Stromal cell of bone marrow (primary cell): Measurements from ENCODE around the gene AKAP13.

Source experiments
- DNase-seq: peaks from one replicate; pipeline ENCODE4 v3.0.0-alpha.2; 2012; ENCODE audit warnings: low read depth

AKAP13 gene

DNA sequence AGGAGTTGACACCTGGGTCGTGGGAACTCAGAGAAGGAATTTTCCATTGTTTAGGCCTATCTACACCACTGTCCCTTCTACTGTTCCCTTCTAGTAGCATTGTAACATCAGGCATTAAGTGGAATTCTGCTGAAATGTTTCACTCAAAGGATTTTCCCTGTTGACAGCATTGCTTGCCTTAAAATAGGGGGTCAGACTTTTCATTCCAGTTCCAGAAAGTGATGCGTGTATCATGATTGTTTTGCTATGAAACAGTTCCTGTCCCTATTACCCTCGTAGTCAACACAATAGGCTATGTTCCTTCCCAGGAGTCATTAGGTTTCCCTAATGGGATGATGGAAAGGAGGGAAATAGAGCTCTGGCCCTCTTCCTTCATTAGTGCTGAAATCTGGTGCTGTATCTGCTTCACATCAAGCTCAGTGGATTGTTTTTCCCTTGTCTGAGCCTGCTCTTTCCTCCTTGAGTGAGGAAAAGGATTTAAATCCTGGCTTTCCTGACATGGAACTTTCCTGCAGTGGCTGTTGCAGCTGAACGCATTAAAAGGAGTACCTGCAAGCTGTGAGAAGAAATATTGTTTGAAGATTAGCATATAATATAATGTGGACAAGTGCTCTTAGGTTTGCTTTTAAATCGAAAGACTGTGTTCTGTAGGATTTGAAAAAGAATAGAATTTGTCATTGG lies 218.5 kb downstream of the AKAP13 start:
- DNase-seq: no peak

DNA sequence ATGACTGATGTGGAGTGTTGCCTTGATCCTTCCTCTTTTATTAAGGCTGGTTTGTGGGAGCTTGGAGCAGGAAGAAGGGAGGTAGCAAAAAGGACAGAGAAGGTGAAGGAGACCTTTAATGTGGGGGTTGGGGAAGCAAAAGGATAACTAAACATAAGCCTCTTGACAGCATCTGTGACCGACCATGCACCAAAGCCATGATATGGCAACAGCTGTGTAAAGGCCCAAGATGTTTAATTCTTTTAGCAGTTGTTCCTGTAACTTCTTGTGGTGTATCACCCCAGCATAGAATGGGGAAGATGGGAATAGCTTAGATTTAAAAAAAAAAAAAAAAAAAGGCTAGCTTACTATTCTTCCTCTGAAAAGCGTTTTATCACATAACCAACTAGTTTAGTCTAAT lies 219.6 kb downstream of the AKAP13 start:
- DNase-seq: no peak

DNA sequence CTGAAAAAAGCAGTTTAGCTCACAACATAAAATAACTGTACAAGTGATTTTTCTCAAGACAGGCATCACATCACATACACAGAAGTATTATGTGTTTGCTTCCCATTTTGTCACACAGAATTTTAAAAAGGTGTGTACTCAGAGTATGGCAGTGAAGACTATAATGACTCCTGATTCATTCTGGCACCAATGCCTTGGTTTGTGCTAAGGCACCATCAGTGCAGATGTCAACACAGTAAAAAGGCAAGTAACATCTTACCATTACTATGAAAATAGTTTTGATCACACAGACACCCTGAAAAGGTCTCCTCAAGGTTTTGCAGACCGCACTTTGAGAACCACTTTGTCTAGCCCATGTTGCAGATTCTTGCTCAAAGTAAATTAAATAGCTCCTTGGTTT lies 222.8 kb downstream of the AKAP13 start:
- DNase-seq: no peak

DNA sequence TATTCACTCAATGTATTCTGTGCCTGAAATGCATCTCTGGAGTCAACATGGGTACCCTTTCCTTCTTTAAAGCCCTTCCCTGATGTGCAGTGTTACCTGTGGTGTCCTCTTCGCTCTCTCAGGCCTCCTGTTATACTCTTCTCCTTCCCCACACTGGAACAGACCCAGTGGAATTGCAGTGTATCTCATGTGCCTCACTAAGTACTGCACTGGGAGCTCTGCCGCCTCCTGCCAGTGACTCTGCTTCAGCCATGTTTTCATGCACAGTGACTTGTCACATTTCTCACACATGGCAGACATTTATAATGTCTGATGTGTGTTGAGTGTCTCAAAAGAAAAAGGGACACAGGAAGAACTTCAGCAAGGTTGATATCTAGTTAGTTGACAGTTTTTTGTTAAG lies 223.3 kb downstream of the AKAP13 start:
- DNase-seq: no peak

DNA sequence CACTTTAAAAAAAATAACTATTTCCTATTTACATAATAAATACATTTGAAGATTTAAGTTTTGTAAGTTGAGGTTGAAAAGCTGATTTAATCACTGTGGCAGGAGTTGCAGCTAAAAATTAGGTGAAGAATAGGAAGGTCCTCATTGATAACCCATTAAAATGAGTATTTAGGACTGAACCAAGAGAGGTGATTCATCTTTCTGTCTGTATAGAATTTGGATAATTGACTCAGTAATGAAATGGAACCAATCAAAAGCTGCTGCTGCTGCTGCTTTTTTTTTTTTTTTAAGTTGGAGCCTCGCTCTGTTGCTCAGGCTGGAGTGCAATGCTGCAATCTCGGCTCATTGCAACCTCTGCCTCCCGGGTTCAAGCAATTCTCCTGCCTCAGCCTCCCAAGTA lies 223.8 kb downstream of the AKAP13 start:
- DNase-seq: no peak

DNA sequence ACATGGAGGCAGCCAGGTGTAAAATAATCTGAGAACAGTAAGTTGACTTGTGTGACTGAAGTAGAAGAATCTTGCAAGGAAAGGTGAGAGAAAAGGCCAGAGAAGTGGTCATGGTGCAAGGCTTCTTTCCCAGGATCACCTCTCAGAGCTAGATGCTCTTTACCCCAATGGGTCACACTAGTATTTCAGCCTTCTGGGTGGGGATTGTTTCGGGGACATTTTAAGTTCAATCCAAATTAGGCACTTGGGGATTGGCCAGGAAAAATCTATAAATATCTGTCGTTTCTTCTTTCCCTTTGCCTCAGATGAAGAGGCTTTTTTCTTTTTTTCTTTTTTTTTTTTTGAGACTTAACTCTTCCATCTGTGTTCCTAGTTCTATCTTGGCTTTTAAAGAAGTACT lies 226.3 kb downstream of the AKAP13 start:
- no peak for DNase-seq

DNA sequence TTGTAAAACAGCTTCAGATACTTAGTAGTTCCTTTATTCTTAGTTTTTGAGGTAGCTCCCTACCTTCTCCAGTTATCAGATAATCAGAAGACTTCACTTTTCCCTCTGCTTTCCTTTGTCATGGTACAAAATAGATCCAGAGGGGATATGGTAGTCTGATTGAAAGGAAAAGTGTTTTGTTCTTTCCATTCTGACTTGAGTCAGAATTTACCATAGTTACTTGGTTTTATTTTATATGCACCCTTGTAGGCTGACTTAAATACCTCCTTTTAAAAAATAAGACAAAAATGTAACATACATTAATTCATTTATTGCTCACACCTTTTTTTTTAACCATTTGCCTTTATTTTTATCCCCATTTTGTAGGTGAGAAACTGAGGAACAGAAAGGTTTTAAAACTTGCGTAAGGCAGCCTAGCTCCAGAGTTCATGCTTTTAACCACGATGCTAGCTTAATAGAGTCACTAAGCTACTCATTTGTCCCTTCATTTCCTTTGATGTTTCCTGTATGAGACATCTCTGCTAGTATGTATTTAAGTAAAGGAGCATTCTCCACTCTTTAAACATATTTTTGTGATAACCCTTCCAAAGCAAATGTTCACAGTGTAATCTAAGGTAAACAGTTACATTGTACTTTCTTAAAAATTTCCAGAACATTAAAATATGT lies 226.9 kb downstream of the AKAP13 start:
- no peak for DNase-seq

DNA sequence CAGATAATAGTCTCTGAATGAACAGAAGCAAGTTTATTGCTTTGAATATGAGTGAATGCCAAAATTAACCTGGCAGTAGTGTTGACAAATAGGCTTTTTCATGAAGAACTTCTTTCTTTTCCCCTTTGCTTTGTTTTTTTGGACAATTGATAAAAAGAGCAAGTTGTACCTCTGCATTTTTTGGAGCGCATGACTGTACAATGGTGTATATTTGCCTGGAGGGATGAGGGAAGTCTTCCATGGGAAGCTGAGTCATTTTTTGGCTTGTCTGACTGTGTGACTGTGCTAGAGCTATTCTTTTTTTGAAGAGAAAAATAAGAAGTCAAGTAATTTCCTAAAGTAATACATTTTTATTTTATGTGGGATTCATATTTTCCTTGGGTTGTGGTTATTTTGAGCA lies 227.4 kb downstream of the AKAP13 start:
- DNase-seq: peak; percentile 86

DNA sequence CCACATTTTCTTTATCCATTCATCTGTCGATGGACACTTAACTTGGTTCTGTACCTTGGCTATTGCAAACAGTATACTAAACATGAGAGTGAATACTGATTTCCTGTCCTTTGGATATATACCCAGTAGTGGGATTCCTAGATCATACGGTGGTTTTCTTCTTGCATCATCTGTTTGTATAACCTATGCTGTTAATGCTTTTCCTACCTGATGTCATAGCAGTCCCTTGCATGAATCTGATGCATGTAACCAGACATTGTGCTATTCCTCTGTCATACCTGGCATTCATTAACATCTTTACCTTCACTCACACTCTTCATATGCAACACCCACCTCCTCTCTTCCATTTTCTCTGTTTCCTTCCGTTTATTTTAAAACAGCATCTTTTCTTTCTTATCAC lies 229.1 kb downstream of the AKAP13 start:
- DNase-seq: no peak

DNA sequence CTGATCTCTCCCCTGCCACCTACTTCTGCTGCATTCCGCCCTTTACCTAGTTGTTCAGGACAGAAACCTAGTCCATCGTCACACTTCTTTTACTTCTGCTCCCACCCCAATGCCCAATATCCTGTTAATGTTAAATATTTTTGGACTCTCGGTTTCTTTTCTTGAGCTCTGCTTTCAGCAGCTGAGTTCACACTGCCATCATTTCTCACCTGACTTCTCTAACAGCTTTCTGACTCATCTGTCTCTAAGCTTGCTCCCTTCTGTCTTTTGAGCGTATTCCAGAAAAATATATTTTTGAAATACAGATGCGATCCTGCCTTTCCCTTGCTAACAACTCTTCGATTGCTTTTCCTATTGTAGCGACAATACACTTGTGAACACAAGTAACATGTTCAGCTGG lies 231.0 kb downstream of the AKAP13 start:
- no peak for DNase-seq

DNA sequence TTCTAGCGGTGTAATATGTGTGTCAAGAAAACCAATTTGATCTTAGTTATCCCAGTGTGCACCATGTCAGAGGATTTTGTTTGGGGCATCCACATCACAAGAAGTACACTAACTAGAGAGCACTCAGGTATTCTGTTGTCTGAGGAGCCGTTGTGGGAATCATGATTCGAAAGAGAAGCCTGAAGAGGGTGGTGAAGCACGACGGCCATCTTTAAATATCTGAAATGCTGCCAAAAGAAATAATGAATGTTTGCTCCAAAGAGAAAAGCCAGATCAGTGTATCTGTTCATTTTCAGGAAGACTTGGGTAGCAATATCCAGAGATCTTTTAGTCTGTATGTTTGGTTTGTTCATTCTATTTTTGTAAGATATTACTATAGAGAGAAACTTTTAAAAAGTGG lies 233.7 kb downstream of the AKAP13 start:
- no peak for DNase-seq

DNA sequence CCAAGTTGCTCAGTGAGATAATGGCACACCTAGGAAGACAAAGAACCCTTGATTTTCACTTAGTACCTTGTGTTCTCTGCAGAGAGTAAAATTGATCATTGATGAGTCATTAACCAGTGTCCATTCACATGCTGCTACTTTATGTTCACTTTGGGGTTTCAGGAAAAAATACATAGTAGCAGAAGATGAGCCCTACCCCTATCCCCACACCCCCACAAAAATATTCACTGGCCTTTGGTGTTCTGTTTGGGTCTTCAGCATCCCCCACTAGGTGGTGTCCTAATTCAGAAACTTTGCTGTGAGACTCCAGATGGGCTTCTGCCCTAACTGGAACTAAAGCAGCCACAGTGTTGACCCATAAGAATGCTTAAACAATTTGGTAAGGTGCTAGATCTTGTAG lies 235.5 kb downstream of the AKAP13 start:
- DNase-seq: no peak

DNA sequence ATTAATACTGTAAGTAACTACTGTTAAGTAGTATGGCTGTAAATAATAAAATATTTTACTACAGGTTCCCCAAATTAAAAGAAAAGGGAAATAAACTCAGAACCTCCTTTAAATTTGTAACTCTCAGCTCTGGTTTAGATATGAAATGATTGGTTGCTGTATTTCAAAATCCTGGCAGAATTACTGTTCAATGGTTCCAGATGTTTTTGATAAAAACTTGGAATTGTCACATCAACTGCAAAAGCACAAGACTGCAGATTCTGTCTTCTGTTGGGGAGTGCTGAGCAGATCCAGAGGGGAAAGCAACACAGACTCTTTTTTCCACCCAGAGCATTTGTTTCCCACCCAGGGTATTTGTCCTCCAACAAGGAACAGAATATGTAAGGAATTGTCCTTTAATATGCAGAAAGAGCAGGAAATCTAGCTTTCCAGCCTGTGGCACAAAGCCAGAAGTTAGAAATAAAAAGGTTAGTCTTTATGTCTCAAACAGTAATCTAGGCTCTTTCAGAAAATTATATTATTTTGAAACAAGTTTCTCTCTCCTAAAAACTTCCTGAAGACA lies 236.2 kb downstream of the AKAP13 start:
- peak; percentile 77 for DNase-seq

DNA sequence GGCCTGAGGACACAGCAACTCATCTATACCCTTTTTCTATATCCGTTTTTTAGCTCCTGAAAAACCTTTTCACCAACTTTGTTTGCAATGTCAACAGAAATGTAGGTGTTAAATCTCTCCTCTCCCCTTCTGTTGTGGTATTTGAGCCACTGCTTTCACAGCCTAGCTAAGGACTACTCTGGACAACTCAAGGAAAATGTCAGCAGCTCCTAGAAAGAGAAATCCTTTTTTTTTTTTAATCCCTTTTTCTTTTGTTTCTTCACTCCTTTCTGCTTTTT lies 237.8 kb downstream of the AKAP13 start:
- DNase-seq: no peak

DNA sequence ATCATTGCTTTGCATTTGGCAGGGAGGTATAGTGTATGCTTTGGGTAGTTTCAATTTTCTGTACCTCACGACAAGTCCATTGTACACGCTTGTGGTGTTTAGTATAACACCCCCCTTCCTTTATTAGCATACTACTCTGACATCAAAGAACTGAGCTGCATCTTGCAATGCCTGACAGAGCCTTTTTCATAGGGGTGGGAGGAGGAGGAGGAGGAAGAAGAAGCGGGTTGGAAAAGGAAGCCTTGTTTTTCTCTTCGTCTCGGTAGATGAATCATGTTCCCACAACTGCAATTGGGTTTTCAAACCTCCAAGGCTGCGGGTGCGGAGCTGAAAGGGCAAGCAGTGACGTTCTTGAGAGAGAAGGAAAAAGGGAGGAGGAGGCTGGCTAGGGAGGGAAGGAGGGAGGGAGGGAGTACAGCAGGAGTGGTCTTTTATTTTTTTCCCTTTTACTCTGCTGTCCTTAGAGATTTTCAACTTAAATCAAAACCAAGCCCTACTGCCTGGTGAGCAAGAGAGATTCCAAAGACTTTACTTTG lies 238.6 kb downstream of the AKAP13 start:
- peak; percentile 99 for DNase-seq

DNA sequence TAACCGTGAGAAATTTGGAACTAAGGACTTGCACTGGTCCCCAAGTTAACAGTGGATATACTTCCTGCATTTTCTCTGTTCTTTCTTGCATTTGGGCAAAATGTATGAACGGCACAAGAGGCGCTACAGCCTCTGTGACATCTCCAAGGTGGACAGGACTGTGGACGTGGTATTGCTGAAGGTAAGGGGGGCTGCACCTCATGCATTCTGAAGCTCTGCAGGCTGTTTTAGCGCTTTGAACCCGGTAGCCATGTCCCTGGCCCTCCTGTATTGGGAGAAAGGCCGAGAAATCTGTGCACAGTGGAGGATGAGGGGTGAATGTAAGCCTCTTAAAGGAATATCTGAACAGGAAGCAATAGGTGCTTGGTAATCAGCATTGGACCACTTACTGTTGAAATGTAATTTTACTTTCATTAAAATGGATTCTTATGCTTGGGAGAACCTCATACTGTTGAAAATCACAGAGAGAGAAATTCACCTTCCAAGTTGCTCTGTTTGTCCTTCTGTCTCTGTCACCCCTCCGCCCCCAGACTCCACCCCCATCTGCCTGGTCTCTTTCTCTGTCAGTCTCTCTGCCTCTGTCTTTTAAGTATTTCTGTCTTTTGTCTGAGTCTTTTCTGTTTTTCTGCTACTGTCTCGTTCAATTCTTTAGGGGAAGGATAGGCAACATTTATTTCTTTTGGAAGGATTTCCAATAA lies 239.7 kb downstream of the AKAP13 start:
- DNase-seq: no peak

DNA sequence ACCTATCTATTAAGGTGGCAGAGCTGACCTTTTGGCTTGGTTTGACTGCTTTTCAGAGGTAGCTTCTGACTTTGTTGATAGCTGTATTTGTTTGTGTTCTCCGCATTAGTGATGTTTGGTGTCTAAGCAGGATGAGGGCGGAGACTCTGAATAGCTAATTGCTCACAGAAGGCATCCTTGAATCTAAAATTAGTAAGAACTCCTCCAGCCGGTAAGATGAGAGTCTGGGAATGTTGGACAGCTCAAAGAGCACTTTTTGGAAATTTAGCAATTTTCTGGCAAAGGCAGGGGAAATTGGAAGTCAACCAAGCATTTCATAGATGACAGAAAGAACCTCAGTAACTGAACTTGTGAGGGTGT lies 240.3 kb downstream of the AKAP13 start:
- peak; percentile 75 for DNase-seq

DNA sequence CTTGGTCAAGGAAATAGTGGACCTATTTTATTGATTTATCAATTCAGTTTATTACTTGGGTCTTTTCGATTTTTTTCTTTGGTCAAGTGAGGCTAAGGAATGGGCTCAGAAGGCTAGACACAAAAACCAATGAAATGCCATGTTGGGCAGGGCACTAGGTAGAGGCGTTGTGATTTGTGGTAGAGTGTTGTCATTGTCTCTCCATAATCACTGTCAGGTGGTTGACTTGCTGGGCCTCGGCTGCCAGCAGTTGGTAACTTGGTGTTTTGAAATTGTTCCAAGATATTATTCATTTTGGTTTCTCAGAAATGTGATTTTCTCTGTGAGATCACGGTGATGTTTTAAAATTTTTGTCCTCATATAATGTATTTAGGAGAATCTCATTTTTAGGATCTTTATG lies 240.7 kb downstream of the AKAP13 start:
- peak; percentile 57 for DNase-seq

DNA sequence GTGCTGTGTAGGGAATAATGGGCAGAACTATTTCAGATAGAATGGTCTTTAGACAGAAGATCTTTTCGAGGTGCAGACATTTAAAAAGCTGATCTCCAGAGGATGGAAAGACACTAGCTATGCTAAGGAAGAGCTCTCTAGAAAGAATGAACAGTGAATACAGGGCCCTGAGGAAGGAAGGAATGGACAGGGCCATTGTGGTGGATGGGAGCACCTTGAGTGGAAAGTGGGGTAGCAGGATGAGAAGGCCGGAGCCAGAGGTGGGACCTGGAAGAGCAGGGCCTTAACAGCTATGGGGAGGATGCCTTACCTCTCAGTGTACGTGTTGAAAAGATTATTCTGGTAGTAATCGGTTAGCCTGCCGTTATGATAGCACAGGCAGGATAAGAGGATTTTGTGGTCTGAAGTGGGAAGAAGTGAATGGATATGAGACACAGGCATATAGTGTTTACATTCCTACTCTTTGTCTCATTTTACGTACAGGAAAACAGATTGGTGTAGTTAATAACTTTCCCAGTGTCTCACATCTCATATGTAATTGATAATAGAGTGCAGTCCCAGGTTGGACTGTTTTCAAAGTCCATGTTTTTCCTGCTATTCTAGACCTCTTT lies 241.9 kb downstream of the AKAP13 start:
- DNase-seq: no peak

DNA sequence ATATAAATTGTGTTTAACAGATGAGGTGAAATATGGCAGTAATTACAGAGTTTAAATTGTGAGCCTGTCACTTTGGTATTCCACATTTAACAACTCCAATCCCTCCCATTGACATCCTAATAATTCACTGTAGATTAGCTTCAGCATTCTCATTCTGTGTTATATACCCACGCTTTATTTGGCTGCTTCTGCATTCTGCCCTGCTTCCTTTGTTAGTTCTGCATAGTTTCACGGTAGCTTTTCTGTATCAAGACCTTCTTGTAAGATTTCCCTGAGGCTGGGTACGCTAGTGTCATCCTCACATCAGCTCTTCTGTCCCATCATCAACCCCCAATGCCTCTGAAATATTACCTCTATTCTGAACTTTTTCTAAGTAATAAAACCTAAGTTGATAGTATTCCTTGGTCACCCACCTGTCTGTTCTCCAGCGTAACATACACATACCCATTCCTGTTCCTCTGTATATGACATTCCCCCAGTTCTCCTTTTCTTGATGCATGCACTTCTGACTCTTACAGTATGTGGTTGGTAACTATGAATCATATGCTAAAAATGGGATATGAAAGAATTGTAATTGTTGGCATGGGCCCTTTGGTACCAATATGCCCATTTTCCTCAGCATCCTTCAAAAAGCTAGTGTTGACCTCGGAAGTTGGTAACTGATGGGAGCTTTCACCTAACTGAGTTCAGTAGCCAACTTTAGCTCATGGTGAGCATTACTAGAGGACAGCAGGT lies 243.1 kb downstream of the AKAP13 start:
- DNase-seq: peak; percentile 69

DNA sequence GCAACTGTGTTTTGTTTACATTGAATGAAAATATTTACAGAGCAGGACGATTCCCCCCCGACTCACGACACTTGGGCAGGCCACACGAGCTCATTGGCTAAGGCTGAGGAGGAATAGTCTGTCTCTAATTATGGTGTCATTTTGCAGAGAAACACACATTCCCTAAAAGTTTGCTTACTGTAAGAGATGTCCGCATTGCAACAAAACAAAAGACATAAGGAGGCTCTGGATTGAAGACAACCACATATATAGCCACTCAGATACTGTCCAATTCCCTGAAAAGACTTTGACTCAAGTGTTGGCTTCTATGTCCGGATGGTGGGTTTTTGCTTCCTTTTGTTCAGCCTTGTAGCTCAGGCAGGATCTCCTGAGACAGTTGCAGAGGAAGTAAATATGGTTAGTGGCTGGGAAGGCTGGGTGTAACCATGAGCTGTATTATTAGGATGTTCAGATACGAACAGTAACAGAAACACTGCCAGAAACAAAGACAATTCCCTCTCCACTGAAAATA lies 243.9 kb downstream of the AKAP13 start:
- DNase-seq: peak; percentile 69
